TTC549 (cell line): ENCODE data around the gene HSPA5.
A peak's percentile ranks its signal among the peaks of the same experiment; 100 is the strongest.
"Not testable (repeated sequence)": the region's sequence is repeated elsewhere in the genome, so short reads cannot be mapped to it uniquely, and the experiment has no call there.

Source experiments
- FAIRE-seq: peaks from 2 replicates; lab custom pipeline; 2012; peaks lifted over from hg19 to GRCh38; lab: Jason Lieb, UNC

The HSPA5 gene

DNA sequence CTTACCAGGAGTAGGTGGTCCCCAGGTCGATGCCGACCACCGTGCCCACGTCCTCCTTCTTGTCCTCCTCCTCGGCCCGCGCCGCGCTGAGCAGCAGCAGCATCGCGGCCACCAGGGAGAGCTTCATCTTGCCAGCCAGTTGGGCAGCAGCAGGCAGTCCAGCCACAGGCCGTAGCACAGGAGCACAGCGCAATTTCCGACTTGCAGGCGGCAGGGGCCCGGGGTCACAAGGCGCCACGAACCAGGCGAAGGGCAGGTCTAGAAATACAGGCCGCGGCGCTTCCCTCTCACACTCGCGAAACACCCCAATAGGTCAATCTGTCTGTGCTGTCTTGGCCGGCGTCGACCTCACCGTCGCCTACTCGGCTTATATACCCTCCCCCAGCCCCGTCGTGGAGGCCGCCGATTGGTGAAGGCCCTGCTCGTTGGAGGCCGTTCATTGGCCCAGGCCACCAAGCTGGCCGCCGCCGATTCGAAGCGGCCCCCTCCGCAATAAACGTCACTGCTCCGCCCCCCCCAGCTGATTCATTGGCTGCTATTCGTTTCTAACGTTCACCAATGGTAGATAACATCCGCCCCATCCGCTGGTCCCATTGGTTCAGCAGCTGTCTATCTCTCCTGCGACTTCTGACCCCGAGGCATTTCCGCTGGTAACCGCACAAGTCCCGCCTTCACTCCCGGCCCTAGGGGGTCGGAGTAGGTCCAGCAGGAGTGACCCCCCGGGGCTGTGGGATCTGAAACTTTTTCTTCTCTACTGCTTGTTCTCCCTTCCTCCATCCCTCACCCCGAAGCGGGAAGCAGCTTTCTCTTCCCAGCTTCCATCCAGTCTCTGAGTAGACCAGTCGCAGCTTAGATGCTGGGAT, at the start of gene HSPA5:
Gene HSPA5, minus strand, starts transcription at position 344 of the 863 bp plus-strand sequence. Its CDS starts 217 bp downstream, at position 127.
- peak; percentile 94 for FAIRE-seq

DNA sequence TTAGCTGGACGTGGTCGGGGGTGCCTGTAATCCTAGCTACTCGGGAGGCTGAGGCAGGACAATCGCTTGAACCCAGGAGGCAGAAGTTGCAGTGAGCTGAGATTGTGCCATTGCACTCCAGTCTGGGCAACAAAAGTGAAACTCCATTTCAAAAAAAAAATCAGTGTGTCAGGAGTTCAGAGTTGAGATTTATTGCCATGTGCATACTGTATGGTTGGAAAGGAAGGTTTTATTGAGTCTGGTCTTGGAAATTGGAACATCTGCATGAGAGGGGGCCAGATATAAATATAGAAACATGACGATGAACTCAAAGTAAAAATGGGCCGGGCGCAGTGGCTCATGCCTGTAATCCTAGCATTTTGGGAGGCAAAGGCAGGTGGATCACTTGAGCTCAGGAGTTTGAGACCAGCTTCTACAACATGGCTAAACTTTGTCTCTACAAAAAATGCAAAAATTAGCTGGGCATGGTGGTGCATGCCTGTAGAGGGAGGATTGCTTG, 45.8 kb upstream of the HSPA5 start:
- FAIRE-seq = not testable (repeated sequence)

DNA sequence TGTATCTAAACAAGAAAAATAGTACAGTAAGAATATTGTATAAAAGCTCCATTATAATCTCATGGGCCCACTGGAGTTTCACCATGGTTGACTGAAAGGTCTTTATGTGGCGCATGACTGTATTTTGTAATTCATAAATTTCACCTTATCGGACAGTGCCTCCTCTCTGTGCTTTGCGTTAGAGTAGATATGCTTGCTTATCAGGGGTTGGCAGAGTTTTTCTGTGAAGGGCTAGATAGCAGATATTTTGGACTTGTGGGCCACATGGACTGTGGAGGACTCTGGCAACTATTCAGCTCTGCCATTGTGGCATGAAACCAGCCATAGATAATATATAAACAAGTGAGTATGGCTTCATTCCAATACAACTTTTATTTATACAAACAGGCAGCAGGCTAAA, 43.7 kb upstream of the HSPA5 start:
- no peak for FAIRE-seq

DNA sequence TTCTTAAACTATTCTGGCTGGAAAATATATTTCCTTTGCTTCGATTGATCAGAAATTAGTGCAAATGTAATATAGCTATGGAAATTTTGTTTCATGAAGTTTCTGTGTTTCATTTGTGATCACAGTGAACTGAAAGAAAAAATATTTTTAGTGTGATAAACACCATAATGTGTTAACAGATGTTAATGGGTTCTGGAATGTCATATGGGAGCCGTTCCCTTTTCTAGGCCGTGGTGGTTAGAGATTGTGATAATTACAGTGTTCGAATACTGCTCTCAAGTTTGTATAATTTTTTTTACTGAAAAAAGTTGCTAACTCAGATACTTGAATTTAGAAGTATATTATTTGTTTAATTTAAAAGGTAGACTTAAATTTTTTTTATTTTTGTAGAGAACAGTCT, 39.8 kb upstream of the HSPA5 start:
- no peak for FAIRE-seq

DNA sequence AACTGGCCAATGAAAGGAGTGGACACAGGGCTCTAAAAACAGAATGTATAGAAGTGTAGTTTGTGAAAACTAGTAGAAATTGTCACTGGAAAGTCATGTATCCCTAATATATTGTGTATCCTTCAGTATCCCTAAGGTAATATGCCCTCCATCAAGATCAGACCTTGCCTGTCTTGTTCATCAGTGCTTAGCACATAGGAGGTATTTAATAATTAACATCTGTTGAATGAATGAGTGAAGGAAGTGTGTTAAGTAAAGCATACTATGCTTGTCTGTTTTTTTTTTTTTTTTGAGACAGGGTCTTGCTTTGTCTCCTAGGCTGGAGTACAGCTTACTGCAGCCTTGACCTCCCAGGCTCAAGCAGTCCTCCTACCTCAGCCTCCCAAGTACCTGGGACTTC, 36.3 kb upstream of the HSPA5 start:
- FAIRE-seq = no peak

DNA sequence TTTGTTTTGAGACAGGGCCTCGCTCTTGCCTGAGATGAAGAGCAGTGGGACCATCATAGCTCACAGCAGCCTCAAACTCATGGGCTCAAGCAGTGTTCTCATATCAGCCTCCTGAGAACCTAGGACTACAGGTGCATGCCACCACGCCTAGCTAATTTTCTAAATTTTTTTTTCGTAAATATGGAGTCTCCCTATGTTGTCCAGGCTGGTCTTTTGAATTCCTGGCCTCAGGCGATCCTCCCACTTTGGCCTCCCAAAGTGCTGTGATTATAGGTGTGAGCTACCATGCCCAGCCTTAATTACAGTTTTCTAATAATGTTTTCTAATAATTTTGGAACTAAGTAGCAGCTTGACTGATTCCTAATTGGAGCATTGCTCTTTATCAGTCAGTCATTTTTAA, 35.6 kb upstream of the HSPA5 start:
- no peak for FAIRE-seq

DNA sequence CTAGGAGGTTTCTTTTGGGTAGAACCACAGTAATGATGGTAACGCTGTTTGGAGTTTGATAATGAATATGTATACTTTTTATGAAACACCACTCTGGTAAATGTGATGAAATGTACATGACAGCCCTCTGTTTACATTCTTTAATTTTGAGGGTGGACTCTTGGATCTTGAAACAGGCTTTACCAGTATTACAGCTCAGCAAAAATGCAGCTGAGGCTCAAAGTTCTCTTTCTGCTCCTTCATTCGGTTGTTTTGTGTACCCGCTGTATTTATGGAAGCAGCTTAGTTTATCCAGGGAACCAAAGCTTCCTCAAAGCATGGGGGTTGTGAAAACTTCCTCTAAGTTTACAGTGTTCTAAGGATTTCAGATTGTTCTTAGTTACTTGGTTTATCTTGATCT, 31.6 kb upstream of the HSPA5 start:
- FAIRE-seq = no peak

DNA sequence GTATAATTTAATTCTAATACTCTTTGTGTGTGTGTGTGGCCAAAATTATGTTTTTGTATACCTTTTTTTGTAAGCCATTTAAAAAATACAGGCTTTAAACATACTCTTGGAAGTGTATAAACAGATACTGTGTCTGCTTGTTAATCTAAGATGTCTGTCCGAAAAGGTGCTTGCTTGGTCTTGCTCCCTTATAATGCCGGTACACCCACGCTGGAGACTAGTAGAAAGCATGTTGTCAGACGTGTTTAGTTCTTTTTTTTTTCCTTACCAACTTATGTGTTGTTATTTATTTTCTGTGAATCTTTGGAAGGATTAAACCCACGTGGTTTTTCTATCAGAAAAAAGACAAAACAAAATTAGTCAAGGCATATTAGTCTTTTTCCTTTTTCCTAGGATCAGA, 29.9 kb upstream of the HSPA5 start:
- no peak for FAIRE-seq

DNA sequence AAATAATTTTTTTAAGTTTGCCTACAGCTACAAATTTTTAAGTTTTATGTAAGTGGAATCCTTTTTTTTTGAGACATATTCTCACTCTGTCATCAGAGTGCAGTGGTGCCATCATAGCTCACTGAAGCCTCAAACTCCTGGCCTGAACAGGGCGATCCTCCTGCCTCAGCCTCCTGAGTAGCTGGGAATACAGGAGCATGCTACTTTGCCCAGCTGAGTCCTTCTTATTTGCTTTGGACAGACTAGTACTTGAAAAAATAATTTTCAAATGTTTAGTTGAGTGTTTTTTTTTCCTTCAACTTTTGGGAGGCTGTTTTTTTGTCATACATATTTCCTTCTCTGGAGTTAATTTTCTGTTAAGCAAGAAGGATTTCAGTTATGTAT, 27.9 kb upstream of the HSPA5 start:
- no peak for FAIRE-seq

DNA sequence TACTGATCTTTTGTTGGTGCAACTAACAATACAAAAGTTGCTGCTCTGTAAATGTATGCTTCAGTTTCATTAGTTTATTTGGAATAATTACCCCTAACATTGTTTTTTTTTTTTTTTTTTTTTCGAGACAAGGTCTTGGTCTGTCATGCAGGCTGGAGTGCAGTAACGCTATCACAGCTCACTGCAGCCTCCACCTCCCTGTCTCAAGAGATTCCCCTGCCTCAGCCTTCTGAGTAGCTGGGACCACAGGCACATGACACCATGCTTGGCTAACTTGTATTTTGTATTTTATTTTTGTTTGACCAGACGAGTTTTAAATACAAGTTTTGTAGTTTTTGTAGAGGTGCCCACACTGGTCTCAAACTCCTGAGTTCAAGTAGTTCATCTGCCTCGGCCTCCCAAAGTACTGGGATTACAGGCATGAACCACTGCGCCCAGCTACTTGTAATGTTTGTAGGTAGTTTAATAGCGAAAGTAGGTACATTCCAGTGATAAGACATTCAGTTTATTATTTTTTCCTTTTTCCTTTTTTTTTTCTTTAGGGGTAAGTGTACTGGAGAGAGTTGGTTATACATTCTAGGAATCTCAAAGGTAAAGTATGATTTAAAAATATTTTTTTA, 27.4 kb upstream of the HSPA5 start:
- no peak for FAIRE-seq

DNA sequence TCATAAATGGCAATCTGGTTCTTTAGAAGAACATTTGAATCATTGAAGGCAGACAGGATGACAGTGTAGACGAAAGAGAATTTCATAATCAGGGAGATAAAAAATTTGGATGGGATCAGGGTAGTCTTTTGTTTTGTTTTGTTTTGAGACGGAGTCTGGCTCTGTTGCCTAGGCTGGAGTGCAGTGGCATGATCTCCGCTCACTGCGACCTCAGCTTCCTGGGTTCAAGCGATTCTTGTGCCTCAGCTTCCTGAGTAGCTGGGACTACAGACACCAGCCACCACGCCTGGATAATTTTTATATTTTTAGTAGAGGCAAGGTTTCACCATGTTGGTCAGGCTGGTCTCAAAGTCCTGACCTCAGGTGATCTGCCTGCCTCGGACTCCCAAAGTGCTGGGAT, 22.9 kb upstream of the HSPA5 start:
- not testable (repeated sequence) for FAIRE-seq

DNA sequence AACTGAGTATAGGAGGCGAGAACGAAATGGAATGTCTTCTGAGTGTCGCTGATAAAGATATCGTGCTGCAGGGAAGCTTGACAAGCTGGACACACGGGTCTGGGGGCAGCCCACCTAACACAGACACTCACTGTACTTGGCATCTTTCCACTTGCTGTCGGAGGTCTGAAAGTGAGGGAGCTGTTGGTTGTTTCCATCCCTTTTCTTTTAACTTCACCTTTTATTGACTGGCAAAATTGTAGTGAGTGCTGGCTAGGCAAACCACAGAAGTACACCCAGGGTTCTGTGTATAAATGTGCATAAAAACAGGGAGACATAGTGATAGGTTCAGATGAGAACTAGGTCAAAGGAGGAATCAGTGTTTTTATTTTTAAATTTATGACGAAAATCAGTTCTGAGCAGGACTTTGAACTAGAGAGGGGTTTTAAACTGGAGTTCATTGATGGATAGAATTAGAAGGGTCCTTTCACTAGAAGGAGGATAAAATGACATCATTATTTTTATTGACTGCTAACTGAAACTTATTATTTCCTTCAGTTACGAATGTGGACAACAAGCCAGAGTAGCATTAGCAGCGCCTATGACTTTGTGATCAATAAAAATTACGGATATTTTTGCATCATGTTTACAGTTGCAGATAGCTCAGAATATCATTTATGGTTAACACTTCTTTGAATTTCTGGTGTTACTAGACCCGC, 21.3 kb upstream of the HSPA5 start:
- FAIRE-seq = no peak

DNA sequence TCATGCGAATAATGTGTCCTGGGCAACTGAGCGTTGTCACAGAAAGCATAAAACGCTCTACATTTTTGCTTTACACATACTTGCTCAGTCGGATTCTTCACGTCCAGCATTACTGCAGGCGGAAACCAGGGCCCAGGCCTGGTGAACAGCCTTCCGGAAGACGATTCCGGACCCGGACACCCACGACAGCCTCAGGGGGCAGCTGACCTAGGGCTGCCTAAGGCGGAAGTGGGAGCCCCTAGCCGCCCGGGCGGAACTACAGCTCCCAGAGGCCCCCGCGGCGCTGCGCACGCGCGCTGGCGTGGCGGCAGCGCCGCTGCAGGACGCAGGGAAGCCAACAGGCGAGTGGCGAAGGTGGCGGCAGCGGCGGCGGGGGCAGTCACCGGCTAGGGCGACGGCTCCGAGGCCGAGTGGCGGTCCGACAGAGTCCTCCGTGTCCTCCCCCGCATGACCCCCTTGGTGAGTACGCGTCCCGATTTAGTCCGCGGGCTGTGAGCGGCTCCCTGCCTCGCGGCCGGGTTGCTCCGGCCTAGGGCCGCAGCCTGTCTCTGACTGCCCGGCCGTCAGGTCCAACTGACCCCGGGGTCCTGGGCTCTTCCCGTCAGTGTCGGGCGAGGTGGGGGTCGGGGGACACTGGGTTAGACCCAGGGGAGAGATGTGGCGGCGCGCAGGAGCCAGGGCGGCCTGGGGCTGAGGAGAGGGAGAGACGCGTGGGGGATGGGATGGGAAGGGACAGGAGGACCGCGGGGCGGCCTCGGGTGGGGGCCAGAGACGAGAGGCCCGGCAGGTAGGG, 20.6 kb upstream of the HSPA5 start, which contains the start of gene GAPVD1:
Gene GAPVD1, plus strand, starts transcription at position 326 of the 793 bp plus-strand sequence. CDS start 37,096 bp downstream, outside the sequence.
- no peak for FAIRE-seq

DNA sequence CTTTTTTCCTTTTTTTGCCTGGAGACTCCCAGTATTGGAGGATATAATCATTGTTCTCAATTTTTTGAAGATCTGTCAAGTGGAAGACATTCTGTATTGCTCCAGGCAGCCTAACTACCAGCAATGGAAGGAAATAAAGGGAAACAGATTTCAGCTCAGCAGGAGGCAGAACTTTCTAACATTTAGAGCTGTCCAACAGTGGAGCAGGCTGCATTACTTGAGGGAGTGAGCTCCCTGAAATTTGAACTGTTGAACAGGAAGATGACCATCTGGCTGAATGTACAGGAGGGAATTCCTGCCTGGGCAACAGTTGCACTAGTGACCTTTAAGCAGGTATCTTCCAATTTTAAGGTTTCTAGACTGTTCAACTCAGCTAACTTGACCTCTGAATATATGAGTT, 19.4 kb upstream of the HSPA5 start:
- no peak for FAIRE-seq

DNA sequence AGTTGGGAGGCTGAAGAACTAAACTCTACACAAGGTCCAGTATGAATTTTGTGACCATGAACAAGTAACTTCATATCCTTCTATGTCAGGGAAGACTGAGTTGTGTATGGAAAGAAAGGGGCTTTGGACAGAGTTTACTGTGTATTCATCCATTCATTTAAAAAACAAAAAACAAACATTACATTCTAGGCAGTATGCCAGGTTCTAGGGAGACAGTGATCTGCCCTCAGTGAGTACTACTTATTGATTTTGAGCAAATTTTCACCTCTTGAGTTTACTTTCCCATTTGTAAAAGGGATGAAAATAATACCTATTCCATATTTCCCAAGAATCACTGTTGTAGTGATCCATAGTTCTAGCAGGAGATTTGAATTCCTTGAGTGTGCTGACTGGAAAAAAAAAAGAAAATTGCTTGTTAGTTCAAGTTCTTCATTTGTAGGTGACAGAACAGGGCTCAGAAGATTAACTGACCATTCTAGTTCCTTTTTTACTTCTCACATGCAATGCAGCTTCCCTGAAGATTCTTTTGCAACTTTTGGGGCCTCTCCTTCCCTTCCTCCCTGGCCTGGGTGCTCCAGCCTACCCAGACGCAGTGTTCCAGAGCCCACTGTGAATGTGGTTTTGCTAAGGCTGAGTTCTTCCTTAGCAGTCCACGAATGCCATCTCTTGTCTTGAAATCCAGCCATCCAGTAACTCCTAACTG, 17.8 kb upstream of the HSPA5 start:
- no peak for FAIRE-seq

DNA sequence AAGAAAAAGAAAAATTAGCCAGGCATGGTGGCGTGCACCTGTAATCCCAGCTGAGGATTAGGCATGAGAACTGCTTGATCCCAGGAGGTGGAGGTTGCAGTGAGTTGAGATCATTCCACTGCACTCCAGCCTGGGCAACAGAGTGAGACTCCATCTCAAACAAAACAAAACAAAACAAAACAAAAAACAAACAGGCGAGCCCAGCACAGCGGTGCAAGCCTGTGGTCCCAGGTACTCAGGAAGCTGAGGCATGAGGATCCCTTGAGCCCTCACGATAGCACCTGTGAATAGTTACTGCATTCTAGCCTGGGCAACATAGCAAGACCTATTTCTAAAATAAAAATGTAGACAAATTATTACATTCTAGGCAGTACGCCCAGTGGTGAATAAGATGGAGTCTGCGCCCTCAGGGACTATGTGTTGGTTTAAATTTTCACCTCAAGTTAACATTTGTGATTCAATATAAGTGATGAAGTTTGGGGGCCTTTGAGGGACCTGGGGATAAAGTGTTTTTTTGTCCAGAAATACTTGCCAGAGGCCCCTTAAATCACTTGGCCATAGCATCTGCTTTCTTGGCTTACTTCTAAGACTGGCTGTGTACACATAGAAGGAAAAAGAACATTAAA, 17.1 kb upstream of the HSPA5 start:
- no peak for FAIRE-seq

DNA sequence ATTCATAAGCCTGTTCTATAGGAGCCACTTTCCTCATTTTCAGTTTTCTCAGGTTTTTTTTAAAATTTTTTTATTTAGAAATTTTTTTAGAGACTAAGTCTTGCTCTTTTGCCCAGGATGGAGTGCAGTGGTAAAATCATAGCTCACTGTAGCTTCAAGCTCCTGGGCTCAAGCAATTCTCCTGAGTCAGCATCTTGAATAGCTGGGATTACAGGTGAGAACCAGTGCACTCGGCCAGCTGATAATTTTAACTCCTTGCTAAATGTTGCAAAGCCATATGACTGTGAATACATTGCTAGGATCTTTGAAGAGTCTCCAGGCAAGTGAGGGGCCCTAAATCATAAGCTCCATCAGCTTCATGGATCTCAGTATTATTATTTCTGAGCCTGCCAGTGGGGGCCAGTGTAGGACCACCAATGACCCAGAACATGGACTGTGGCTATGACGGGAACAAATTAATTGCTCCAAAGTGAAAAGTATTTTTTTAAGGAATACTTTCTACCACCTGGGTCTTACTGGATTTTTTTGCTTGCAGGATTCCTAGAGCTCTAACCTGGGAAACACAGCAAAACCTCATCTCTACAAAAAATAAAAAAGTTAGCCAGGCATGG, 14.7 kb upstream of the HSPA5 start:
- no peak for FAIRE-seq

DNA sequence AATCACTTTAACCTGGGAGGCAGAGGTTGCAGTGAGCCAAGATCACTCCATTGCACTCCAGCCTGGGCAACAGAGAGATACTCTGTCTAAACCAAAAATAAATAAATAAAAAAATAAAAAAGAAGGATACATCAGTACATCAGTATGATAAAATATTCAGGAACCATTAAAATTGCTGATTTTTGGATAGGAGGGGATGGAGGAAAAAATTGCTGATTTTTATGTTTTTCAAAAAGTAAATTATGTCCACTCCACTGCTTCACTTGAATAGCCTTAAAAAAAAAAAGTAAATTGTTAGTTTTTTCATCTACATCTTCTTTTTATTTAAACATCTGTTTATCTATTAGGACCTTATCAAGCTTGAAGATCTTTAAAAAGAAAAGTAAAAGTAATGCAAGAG, 13.1 kb upstream of the HSPA5 start:
- FAIRE-seq = no peak

DNA sequence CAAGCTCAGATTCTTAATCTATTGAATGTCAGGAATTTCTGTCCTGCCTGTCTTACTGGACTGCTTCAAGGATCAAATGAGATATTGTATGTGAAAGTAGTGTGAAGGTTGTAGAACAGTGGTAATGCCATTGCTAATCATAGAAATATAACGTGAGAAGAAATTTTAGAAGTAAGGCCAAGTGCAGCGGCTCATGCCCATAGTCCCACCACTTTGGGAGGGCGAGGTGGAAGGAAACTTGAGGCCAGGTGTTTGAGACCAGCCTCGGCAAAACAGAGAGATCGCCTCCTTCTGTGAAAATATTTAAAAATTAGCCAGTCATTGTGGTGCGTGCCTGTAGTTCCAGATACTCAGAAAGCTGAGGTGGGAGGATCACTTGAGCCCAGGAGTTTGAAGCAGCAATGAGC, 5.1 kb upstream of the HSPA5 start:
- FAIRE-seq = no peak

DNA sequence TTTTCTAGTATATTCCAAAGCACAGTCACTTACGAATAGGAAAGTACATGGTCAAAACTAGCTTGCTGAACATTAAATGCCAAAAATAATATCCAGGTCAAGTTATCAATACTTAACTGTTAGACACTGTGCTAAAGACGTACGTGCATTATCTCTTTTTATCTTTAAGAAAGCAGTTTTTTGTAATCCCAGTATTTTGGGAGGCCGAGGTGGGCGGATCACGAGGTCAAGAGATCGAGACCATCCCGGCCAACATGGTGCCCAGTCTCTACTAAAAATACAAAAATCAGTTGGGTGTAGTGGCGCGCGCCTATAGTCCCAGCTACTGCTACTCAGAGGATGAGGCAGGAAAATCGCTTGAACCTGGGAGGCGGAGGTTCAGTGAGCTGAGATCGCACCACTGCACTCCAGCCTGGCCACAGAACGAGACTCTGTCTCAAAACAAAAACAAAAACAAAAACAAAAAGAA, 2.7 kb upstream of the HSPA5 start:
- FAIRE-seq = no peak
